GDM1 (cell line): ENCODE measurements around the gene TKFC.

Experiments used
- DNase-seq: peaks from one replicate; lab custom pipeline; 2025; lab: John Stamatoyannopoulos, UW

The TKFC gene, protein sequence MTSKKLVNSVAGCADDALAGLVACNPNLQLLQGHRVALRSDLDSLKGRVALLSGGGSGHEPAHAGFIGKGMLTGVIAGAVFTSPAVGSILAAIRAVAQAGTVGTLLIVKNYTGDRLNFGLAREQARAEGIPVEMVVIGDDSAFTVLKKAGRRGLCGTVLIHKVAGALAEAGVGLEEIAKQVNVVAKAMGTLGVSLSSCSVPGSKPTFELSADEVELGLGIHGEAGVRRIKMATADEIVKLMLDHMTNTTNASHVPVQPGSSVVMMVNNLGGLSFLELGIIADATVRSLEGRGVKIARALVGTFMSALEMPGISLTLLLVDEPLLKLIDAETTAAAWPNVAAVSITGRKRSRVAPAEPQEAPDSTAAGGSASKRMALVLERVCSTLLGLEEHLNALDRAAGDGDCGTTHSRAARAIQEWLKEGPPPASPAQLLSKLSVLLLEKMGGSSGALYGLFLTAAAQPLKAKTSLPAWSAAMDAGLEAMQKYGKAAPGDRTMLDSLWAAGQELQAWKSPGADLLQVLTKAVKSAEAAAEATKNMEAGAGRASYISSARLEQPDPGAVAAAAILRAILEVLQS

DNA sequence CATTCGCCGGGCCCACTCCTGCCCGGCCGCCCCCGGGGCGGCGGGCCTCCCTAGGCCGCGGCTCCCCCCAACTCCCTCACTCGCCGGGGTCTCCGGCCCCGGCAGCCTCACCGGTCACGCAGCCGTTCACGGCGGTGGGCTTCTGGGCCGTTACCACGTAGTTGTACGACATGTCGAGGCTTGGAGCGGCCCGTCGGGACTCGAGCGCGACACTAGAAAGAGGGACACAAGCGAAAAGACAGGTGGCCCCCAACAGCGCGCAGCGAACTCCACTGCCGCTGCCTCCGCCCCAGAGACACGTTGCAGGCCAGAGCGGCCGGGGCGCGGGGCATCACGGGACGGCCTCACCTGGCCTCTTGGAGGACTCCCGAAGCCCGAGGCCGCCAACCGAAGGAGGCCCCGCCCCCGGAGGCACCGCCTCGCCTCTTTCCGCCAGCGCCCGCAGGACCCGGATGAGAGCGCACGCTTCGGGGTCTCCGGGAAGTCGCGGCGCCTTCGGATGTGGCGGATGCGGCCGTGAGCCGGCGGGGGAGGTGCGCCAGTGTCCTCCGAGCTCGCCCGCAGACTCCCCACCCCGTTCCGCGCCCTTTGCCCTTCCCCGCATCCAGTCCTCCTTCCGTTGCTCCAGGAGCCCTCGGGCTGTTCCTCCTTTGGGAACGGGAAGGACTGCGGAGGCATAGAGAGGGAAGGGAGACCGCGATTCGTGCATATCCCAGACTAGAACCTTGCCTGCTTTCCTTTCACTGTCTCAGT is at the start of gene TKFC, which contains the start of gene DDB1:
TKFC (plus strand) TSS at position 432 of the 753 bp plus-strand sequence. CDS start 1,501 bp downstream, outside the sequence.
DDB1 (minus strand) TSS at position 309 of the 753 bp plus-strand sequence; CDS start at position 172, 137 bp downstream.
- DNase-seq: peak; percentile 95

DNA sequence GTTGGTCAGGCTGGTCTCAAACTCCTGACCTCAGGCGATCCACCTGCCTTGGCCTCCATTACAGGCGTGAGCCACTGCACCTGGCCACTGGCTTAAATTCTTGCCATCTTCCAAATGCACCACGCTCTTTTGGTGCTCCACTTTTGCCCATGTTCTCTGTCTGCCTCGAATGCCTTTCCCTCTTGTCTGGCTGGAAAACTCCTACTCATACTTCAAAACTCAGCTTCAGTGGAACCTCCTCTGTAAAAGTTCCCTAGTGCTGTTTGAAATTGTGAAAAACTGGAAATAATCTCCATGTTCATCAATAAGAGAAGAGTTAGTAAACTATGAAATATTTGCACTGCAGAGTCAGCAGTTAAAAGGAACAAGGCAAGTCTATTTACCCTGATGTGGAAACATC is 49.4 kb upstream of the TKFC start:
- DNase-seq: no peak

DNA sequence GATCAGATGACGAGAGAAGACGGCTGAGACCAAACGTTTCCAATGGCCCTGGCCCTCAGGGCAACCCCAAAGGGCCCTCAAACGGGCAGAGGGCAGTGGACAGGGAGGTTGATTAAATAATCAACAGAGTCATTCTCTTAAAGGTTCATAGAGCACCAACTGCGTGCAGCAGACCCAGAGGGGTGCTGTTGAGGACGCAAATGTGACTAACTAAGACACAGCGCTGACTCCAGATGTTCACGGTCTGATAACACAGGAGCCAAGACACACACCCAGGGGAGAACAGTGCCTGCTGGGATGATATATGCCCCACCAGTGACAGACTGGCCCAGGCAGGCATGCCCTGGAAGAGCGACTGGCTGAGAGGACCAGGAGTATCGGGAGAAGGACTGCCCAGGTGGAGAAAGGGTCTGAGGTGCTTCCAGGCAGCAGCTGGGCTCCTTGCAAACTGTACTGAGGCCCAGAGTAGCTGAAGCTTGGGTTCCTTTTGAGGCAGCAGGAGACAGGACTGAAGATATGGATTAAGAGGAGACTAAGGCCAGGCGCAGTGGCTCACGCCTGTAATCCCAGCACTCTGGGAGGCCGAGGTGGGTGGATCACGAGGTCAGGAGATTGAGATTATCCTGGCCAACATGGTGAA is 45.6 kb upstream of the TKFC start:
- no peak for DNase-seq

DNA sequence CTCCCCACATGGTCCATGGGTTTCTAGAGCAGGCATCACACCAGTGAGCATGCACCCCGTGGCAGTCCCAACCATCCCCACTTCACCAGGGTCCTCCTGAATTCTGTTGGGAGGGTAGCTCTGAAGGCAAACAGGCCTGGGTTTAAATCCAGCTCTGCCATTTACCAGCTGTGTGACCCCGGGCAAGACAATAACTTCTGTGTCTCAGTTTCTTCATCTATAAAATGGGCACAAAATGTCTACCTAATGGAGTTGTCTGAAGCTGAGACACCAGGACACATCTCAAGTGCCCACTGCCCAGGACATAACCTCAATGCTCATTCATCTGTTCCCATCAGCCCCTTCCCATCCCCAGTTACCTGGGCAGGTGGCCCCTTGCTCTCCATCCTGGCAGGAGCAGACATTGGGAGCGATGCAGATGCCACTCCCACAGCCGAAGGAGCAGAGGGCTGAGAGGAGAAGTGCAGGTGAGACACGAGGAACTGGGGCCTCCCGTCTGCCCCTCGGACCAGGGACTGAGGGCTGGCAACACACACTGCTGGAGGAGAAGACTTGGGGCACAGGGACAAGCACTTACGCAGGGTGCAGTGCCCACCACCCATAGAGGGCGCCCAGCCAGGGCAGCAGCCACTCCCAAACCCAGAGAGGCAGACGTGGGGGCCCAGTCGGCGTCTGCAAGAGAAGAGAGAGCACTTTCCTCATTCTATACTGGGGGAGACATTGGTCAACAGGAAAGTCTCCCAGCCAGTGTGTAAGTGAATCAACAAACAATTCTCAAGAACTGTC is 41.9 kb upstream of the TKFC start:
- no peak for DNase-seq

DNA sequence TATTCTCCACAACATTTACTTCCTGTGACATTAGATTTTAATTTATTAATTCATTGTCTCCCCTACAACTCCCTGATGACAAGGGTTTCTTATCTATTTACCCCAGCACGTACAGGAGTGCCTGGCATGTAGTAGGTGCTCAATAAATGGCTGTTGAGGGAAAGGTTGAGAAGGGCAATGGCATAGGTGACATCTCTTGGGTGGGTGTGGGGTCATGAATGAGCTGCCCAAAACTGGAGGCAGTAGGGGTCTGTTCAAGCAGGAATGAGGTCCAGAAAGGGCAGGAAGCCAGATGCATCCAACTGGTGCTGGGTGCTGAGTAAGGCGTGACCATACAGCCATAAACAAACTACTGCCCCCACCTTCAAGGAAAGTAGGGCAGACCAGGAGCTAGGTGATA is 40.7 kb upstream of the TKFC start:
- DNase-seq: no peak

DNA sequence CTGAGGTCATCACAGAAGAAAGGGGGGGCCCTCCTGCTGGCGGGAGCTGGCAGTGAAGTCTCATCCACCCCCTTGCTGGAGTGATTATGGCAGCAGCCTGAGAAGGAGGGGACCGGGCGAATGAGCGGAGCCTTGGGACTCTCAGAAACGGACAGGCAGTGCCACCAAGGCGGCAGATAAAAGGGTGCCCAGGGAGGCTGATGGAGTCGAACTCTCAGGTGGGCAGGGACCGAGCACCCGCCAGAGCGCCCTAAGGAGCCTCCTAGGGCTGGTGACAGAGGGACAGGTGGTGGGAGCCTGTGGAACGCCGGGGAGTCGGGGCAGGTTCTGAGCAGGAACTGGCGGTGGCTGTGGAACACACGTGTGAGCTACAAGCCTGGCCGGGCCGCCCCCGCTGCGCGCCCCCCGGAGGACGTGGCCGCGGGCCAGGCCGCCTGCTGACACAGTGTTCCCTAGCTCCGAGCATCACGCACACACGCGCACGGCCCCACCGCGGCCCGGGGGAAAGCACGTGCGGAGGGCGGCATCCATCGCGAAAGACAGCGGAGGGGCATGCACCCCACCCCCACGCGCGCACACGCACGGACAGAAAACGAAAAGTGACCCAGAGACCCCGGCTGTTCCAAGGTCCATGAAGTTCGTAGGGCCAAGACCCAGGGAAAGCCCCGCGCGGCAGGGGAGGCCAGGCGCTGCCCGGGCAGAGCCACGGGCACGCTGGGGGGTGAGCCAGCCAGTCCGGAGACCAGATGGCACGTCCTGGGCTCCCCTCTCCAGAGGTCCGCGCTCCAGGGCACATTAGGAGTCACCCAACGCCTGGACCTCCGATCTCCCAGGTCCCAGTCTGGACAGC is 38.9 kb upstream of the TKFC start:
- DNase-seq: peak; percentile 4

DNA sequence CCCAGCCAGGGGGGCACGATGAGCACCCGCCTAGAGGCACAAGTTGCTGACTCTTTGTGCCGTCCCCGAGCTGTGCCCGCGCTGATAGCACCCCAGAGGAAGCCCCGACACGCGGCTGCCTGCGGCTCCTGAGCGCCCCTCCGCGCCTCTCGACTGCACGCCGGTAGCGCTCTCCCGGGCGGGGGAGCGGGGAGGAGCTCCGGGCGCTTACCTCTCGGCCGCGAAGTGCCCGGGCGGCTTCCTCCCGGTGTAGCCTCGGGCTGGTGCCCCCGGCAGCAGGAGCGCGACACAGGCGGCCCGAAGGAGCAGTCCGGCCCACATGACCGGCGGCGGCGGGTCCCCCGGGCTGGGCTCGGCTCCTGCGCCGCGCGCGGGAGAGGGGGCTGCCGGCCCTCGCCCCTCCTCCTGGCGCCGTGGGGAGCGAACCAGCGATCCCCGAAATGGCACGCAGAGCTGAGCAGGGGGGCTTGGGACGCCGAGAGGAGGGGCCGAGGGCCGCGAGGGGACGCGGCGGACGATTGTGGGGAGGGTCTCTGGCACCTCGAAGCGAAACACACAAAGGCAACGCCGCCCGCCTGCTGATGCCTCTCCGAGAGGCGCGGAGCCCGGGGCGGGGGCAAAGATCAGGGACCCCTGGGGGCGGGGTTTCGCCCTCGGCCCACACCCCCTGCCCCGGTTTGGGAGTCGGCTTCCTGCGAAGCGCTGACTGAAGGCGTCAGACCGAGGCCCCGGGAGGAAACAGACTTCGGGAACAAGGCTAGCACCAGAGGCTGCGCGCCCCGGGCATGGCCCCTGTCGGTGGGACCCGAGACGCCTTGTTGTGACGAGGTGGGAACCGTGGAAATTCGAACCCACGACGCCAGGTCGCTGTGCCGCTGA is 38.1 kb upstream of the TKFC start, which contains the start of gene VWCE:
VWCE (minus strand) TSS at position 600 of the 879 bp plus-strand sequence; CDS start at position 321, 279 bp downstream.
- peak; percentile 63 for DNase-seq

DNA sequence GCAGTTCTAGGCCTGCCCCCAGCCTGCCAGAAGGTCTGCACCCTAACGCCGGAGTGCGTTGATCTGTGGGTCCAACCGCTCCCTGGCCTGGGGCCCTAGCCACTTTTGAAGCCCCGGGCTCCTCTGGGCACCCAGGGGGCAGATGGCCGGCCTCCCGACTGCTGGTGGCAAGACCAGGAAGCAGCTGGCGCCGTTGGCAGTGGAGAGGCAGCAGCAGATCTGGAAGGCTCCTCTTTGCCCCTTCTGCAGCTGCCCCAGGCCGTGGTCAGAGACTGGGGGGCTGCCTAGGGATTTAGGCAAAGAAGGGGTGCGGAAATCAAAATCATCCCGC is 37.5 kb upstream of the TKFC start:
- no peak for DNase-seq

DNA sequence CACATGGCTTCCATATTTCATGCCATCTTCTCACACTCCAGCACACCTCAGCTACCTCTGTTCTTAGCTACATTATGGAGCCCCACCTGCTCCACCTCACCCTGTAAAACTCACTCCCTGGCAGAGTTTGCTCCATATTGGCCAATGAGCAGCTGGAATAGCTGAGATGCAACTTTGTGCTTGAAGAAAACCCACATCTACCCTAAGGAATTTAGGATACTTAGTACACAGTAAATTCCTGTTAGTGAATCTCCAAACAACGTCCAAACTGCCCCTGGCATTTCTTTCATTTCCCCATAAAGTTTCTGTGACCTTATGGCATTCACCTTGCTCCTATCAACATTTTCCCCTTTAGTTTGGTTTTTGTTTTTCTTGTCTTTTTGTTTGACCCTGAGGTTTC is 35.7 kb upstream of the TKFC start:
- DNase-seq: no peak

DNA sequence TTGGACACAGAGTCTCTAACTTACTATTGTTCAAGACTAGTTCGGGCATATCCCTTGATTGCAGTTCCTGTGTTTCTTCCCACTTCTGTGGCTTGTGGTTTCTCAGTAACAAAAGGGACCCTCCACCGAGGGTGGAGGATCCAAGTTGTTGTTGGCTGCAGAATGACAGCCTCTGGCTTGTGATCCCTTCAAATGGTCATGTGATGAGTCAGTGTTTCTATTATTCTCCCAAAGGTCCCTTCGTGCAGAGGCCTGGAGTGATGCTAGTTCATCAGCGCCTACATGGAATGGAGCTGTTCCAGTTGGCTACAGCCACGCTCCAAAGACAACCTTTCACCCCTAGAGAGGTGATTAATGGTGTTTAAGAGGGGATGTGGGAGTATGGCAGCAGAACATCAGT is 35.3 kb upstream of the TKFC start:
- peak; percentile 65 for DNase-seq

DNA sequence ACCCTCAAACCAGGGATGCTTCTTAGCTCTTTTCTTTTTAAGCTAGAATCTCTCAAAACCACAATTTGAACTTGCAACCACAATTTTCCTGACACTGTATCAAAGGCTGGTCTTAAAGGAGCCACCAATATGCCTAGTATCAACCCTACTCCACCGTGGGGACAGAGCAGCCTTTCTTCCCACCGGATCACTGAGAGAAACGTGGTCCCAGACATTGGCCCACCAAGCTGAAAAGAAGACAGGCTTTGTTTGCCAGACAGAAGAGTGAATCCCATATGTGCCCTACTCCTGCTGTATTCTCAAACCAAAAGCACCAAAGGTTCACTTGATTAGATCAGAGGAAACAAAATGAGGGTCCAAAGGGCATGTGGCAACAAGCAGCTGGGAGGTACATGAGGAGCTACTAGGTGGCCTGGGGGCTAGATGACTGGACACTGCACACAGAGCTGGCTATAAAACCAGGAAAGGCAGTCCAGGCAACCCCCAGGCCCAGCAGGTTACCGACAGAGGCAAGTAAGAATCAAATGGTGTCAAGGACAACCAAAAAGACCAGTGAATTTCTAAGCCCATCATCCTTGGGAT is 34.3 kb upstream of the TKFC start:
- no peak for DNase-seq

DNA sequence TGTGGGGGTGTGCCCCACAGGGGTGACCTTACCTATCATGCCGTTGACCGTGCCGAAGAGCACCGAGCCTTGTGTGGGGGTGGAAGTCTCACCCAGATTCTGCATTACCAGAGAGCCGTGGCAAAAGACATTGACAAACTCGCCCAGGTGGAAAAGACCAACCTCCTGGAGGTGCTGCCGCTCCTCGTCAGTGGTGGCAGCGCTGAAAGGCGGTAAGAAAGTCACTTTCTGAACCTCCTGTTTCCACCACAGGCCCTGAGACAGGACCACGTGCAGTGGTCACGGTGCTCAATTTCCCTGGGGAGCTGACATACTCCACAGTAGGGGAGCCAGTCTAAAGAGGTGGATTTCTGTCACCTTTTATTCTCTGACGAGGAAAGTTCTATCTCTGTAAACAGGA is 30.5 kb upstream of the TKFC start:
- no peak for DNase-seq

DNA sequence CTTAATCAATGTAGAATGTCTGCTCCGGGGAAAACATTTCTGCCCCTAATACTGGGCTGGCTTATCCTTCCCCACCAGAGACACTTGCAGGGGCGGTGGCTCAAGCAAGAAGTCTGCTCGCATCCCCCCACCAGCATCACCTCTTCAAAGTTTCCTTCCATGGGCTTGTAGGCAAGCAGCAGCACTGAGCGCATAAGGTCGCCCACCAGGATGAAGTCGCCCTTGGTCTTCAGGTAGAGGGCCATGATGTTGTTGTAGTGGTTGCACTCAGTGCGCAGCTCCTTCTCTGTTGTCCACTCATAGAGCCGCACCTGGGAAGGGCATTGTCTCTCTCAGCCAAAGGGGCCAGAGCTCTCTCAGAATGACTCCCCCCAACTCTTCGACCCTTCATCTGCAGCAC is 29.3 kb upstream of the TKFC start:
- no peak for DNase-seq

DNA sequence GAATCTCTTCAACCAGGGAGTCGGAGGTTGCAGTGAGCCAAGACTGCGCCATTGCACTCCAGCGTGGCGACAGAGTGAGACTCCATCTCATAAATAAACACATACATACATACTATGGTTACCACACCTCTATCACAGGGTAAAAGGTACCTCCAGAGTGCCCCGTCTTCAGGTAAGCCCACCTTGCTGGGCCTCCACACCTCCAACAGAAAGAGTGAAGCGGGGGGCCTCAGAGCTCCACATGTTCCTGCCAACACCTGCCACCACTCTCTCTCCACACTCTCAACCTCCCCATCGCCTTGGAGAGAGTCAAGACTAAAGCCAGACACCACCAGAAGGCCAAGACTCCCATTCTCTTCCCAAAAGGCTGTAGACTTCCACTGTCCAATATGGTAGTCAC is 27.6 kb upstream of the TKFC start:
- no peak for DNase-seq

DNA sequence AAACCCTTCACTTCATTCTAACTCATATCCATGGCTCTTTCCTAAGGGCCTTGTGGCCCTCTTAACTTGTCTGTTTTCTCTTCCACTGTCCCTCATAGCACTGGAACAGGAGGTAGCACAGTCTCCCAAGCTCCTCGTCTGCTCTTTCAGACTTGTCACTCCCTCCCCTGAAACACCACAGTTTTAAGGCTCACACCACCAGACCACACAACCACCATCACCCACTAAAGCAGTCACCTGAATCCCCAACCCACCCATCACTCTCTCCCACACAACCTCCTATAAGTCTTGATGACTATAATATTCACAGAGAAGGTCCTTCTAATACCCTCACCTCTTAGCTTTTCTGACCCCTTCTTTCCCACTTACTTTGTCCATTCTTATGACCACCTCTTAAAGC is 26.8 kb upstream of the TKFC start:
- no peak for DNase-seq

DNA sequence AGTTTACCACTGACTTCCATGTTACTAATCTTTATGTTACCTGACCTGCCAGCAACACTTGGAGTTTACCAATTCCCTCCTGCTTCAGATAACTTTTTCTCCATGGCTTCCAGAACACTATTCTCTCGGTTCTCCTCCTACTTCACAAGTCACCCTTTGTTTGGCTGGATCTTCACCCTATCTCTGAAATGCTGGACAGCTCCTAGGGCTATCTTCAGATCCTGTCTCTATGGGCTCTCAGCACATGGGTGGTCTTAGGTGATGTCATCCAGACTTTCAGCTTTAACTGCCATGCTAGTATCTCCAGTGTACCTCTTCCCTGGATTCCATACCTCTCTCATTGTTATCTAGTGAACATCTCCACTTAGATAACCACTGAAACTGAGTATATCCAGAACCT is 25.7 kb upstream of the TKFC start:
- DNase-seq: no peak

DNA sequence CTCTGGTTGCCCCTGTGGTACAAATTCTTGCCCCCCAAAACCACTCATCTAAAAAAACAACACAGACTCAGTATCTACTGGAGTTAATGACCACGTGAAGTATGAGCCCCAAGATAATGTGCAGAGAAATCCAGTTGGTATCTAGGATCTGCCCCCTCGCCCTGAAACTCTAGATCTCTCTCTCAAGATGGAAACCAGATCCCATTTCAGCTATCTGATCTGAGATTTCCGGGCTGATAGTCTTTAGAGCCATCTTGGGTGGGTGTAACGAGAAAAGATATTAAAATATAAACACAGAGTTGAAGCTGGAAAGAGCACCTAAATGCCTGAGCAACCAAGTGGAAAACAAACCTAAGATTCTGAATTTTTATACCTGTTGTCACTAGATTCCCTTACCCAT is 23.9 kb upstream of the TKFC start:
- no peak for DNase-seq

DNA sequence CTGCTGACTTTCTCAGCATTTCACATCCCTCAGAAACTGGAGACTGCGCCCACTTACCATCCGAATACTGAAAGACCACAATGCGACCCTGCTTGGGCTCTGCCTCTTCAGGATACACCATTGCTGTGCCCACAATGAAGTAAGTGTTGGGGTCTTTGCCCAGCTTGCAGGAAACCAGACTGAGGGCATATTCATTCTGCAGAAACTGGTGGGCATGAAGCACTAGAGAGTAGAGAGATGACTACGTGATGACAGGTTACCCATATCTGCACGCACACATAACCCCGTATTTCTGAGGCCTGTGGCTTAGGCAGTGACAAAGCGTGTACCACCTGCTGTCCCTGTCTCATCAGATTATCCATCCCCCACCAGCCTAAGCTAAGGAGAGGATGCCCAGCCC is 23.3 kb upstream of the TKFC start:
- DNase-seq: no peak

DNA sequence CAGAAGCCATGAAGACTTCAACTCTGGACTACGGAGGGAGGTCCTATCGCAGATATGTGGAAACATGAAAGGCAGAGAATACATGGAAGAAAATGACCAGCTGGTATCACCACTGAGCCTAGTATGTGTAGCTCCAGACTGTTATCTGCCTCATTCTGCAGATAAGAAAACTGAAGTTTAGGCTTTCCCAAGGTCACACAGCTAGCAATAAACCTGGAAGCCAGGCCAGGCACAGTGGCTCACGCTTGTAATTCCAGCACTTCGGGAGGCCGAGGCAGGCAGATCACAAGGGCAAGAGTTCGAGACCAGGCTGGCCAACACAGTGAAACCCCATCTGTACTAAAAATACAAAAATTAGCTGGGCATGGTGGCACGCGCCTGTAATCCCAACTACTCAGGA is 22.3 kb upstream of the TKFC start:
- DNase-seq: no peak
